ENCODE measurements around the gene RGS16.

RGS16 gene

GRCh38 chr1:182580736-182581135 lies 23.5 kb downstream of the RGS16 start:
- no peak for DNase-seq (ENCODE audit: low read depth)

DNA sequence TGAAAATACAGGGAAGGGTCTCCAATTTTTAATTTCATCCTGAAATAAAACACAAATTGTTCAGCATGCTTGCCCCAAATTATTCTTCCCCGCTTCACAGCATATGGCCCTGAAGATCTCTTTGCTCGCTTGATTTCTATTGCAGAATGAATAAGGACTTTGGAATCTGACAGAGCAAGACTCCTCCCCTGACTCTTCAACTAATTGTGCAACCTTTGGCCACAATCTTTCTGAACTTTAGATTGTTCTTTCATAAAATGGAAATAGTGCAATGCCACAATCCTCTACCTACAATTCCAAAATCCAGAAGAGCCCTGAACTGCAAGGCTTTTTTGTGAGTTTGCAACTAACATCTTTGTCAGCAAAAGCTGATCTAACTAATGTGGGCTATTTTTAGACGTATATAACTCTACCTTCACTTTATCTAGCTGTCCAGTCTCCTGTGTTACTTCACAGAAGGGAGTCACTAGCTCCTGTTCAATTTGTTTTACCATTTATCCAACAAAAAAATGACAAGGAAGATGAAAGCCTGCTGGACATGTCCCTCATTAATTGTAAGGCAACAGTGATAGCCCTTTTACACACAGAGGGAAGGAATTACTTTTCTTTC lies 28.5 kb downstream of the RGS16 start:
- DNase-seq (ENCODE audit: low read depth) = peak; percentile 32

GRCh38 chr1:182574156-182574555 lies 30.0 kb downstream of the RGS16 start:
- no peak for DNase-seq (ENCODE audit: low read depth)

- DNase-seq (ENCODE audit: low read depth) = no peak
Observed at GRCh38 chr1:182570611-182570970, 33.6 kb downstream of the RGS16 start.

DNA sequence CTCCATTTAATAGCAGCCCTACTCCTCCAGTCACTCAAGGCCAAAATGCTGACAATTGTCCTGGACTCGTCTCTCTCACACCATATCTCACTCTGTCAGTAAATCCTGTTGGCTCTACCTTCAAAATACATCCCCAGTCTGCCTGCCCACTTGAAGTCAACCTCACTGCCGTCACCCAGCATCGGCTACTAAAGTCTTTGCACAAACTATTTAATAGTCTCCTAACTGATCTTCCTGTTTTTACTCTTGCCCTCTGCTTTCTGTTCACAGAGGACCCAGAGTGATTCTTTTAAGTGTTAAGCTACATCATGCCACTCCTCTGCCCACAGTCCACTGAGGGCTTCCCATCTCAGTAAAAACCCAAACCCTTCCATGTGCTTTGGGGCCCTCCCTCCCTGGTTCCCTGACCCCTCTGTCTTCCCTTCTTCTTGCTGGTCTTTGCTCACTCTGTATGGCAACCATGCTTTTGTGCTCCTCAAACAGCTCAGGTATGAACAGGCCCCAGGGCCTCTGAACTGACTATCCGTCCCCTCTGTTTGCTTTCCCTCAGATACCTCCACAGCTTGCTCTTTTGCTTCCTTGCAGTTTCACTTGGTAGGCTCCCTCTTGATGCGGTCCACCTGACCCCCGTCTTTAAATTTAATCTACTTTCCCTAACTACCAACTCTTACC lies 34.1 kb downstream of the RGS16 start:
- no peak for DNase-seq (ENCODE audit: low read depth)

- DNase-seq (ENCODE audit: low read depth) = no peak
Observed at GRCh38 chr1:182568647-182569284, 35.4 kb downstream of the RGS16 start.

- DNase-seq (ENCODE audit: low read depth) = no peak
Observed at GRCh38 chr1:182567629-182568028, 36.6 kb downstream of the RGS16 start.

GRCh38 chr1:182565537-182565936 lies 38.7 kb downstream of the RGS16 start:
- DNase-seq (ENCODE audit: low read depth) = no peak

GRCh38 chr1:182564406-182565004 lies 39.7 kb downstream of the RGS16 start:
- DNase-seq (ENCODE audit: low read depth) = no peak

DNA sequence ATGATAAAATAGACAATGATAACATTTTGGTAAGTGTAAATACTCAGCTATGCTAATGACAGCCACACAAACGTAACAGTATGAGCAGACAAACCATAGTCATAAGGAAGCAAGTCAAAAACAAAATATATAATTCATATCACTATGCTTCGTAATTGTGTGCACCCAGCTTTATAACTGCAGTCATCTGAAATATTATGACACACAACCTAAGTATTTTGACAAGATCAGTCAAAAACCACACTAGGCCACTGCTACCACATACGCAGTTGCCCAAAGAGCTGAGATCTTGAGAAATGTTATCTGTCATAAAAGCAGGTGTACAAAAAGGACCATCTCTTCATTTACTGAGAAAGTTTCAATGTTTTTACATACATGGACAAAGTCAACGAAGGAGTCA lies 41.1 kb downstream of the RGS16 start:
- no peak for DNase-seq (ENCODE audit: low read depth)

GRCh38 chr1:182561456-182561855 lies 42.7 kb downstream of the RGS16 start:
- DNase-seq (ENCODE audit: low read depth) = no peak

DNA sequence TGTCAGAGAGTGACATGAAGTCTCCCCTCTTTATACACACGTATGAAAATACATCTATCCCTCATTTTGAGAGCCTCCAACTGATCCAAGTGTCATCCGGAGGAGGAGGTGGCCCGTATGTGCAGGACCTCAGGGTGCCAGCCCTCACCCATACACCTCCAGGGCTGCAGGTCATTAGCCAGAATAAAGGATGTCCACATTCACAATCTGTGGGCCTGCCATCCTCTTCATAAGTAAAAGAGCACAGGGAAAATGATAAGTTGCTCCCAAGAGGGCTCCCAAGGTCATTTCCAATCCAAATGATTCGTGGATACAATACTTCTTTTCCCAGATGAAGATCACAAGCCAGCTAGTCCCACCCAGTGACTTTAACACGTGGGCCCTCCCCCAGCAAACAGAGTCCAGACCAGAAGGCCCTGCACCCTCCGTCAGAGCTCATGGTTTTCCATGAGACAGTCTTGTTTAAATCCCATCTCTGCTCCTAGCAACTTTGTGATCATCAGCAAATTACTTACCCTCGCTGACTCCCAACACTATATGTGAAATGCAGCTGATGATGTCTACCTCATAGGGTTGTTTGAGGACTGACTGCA lies 43.7 kb downstream of the RGS16 start:
- DNase-seq (ENCODE audit: low read depth) = no peak

DNA sequence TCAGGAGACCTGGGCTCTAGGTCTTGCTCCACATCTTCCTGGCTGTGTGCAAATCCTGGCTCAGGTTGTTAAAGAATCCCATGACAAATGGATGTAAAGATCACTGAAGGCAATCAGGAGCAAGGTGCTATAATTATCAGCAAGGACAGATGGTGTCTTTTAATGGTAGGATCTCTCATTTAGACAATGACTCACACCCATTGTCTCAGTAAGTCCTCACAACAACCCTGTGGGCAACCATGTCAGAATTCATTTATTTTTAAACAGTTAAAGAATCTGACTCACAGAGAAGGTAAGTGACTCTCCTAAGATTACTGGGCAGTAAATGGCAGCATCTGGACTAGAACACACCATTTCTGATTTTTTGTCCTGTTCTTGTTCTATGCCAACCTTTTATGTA lies 47.9 kb downstream of the RGS16 start:
- no peak for DNase-seq (ENCODE audit: low read depth)

GRCh38 chr1:182555493-182555892 lies 48.7 kb downstream of the RGS16 start:
- DNase-seq (ENCODE audit: low read depth) = no peak

DNA sequence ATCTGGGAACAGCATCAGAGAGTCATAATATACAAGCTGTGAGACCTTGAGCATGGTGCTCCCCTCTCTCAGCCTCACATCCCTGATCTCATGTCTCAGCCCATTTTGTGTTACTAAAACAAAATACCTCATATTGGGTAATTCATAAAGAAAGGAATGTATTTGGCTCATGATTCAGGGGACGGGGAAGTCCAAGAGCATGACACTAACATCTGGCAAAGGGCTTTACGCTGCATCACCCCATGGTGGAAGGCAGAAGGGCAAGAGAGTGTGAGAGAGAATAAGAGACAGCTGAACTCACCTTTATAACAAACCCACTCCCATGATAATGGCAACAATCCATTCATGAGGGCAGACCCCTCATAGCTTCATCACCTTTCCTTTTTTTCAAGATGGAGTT lies 51.7 kb downstream of the RGS16 start:
- no peak for DNase-seq (ENCODE audit: low read depth)

GRCh38 chr1:182549811-182550210 lies 54.4 kb downstream of the RGS16 start:
- no peak for DNase-seq (ENCODE audit: low read depth)

- DNase-seq (ENCODE audit: low read depth) = no peak
Observed at GRCh38 chr1:182549346-182549745, 54.8 kb downstream of the RGS16 start.

Data from non-pigmented ciliary epithelial cell (primary cell).